Measurements from ENCODE around the gene NIFK. TPM values are rescaled to one million over a fixed set of nuclear protein-coding genes. Genes with fewer than 3 reads are reported as not detected.

The NIFK gene
- total and polyA plus RNA-seq, 2 donors (not counting 1 experiment from before 2014, with no cell fraction given), result 9.2 to 56.3 TPM

GRCh38 chr2:121783180-121783579 is 46.5 kb upstream of the NIFK start:
- Histone ChIP-seq H3K27ac (ENCODE audit: low read length in 2 of 2) (no peak overlapping the region), H3K36me3 (replicated peaks in 1 of 2; ENCODE audit: control extremely low read depth in 1 of 2, control insufficient read depth in 1 of 2, extremely low read depth in 1 of 2, insufficient read depth in 2 of 2, low read length in 1 of 2) (no peaks in the 10 kb centered on the region), H3K4me2 (replicated peaks; ENCODE audit: low read depth, low read length, poor library complexity, severe bottlenecking) (no peak overlapping the region), H3K9me3 (ENCODE audit: control extremely low read depth in 1 of 3, control insufficient read depth in 2 of 3, insufficient read depth in 1 of 3, low read length in 2 of 3) (no peaks in the 10 kb centered on the region), H2AFZ (ENCODE audit: insufficient read depth, low read depth, low read length, poor library complexity, severe bottlenecking) (no peak overlapping the region), H4K20me1 (ENCODE audit: control insufficient read depth, insufficient read depth, low read length, poor library complexity, severe bottlenecking) (no peaks in the 10 kb centered on the region), H3K9ac (ENCODE audit: low read length) (no peak overlapping the region), H3K27me3 (replicated peaks in 1 of 4; ENCODE audit: control extremely low read depth in 1 of 4, control insufficient read depth in 3 of 4, insufficient read depth in 4 of 4, low read length in 3 of 4) (peaks cover 0 to 5% (median 1%) of the 10 kb centered on the region in 4 experiments), H3K79me2 (ENCODE audit: control insufficient read depth, insufficient read depth, low read length) (no peaks in the 10 kb centered on the region), H3K4me3 (ENCODE audit: control extremely low read depth in 1 of 5, extremely low read depth in 1 of 5, insufficient read depth in 1 of 5, low read depth in 2 of 5, low read length in 4 of 5) (no peak overlapping the region), H3K4me1 (ENCODE audit: control insufficient read depth in 2 of 2, insufficient read depth in 2 of 2, low read length in 2 of 2) (no peaks in the 10 kb centered on the region)
- TF ChIP-seq CTCF (IDR thresholded peaks at IDR 0.05) (no peak), EZH2 (IDR thresholded peaks at IDR 0.05; ENCODE audit: borderline replicate concordance, insufficient read depth, low read depth, low read length, poor library complexity, severe bottlenecking) (no peak)
- no peak overlapping the region for H3K27ac Mint-ChIP-seq
- no CpG with 5 or more reads among the region's 2 CpGs for WGBS (ENCODE audit: insufficient coverage)
- no peaks in the 10 kb centered on the region for H3K9me3 Mint-ChIP-seq (ENCODE audit: insufficient read depth)
- DNase-seq (no peak), ATAC-seq (ENCODE audit: low read depth) (no peak)
- CTCF ChIA-PET, result no interaction called here
- peaks cover 3% of the 10 kb centered on the region for H3K27me3 Mint-ChIP-seq
- no peaks in the 10 kb centered on the region for H3K4me1 Mint-ChIP-seq
- intact Hi-C loops (cut with micrococcal nuclease), result no loop called here
- POLR2A ChIA-PET, result no interaction called here
- H3K4me3 Mint-ChIP-seq, result no peak overlapping the region

GRCh38 chr2:121778741-121779487 is 42.2 kb upstream of the NIFK start:
- TF ChIP-seq CTCF (IDR thresholded peaks at IDR 0.05) (no peak), EZH2 (IDR thresholded peaks at IDR 0.05; ENCODE audit: borderline replicate concordance, insufficient read depth, low read depth, low read length, poor library complexity, severe bottlenecking) (no peak)
- no peak overlapping the region for H3K27ac ChIP-seq (ENCODE audit: low read length in 2 of 2)
- H3K4me1 ChIP-seq (ENCODE audit: control insufficient read depth in 2 of 2, insufficient read depth in 2 of 2, low read length in 2 of 2), result no peaks in the 10 kb centered on the region
- CTCF ChIA-PET, result no interaction called here
- Mint-ChIP-seq H3K4me3 (no peak overlapping the region), H3K27ac (no peak overlapping the region), H3K27me3 (no peaks in the 10 kb centered on the region), H3K4me1 (no peaks in the 10 kb centered on the region), H3K9me3 (ENCODE audit: insufficient read depth) (no peaks in the 10 kb centered on the region)
- peaks cover 0 to 3% (median 0%) of the 10 kb centered on the region in 4 experiments for H3K27me3 ChIP-seq (replicated peaks in 1 of 4; ENCODE audit: control extremely low read depth in 1 of 4, control insufficient read depth in 3 of 4, insufficient read depth in 4 of 4, low read length in 3 of 4)
- 80% methylated on average over 5 of the region's 7 CpGs for WGBS (ENCODE audit: insufficient coverage)
- POLR2A ChIA-PET, result no interaction called here
- intact Hi-C loops (cut with micrococcal nuclease), result no loop called here
- no peaks in the 10 kb centered on the region for H3K79me2 ChIP-seq (ENCODE audit: control insufficient read depth, insufficient read depth, low read length)
- no peaks in the 10 kb centered on the region for H4K20me1 ChIP-seq (ENCODE audit: control insufficient read depth, insufficient read depth, low read length, poor library complexity, severe bottlenecking)
- DNase-seq (no peak), ATAC-seq (ENCODE audit: low read depth) (no peak)
- H3K36me3 ChIP-seq (replicated peaks in 1 of 2; ENCODE audit: control extremely low read depth in 1 of 2, control insufficient read depth in 1 of 2, extremely low read depth in 1 of 2, insufficient read depth in 2 of 2, low read length in 1 of 2), result no peaks in the 10 kb centered on the region
- H3K4me2 ChIP-seq (replicated peaks; ENCODE audit: low read depth, low read length, poor library complexity, severe bottlenecking), result no peak overlapping the region
- H3K9ac ChIP-seq (ENCODE audit: low read length), result no peak overlapping the region
- H3K4me3 ChIP-seq (ENCODE audit: control extremely low read depth in 1 of 5, extremely low read depth in 1 of 5, insufficient read depth in 1 of 5, low read depth in 2 of 5, low read length in 4 of 5), result no peak overlapping the region
- no peaks in the 10 kb centered on the region for H3K9me3 ChIP-seq (ENCODE audit: control extremely low read depth in 1 of 3, control insufficient read depth in 2 of 3, insufficient read depth in 1 of 3, low read length in 2 of 3)
- no peak overlapping the region for H2AFZ ChIP-seq (ENCODE audit: insufficient read depth, low read depth, low read length, poor library complexity, severe bottlenecking)
